Smooth muscle cell (in vitro differentiated cells): ENCODE data around the gene AK8. TPM values are rescaled to one million over a fixed set of nuclear protein-coding genes. Genes with fewer than 3 reads are reported as not detected.

Experiments used
- DNase-seq: peaks from one replicate; lab custom pipeline; 2025; ENCODE audit not compliant: unreplicated experiment; lab: John Stamatoyannopoulos, UW
- H2AFZ ChIP-seq: fragments of 200-600 bp; sonication (generic); 2 replicates; pipeline ENCODE4 v1.6.0; 2016; ENCODE audit warnings: antibody characterized with exemption, low read depth, mild to moderate bottlenecking
- H3F3A ChIP-seq: fragments of 200-600 bp; sonication (generic); 2 replicates; pipeline ENCODE4 v1.6.0; 2017; ENCODE audit warnings: antibody characterized with exemption, low read depth
- H3K27ac ChIP-seq: fragments of 200-600 bp; sonication (generic); 2 replicates; pipeline ENCODE4 v1.5.1; 2016; ENCODE audit warnings: low read depth, mild to moderate bottlenecking
- H3K27me3 ChIP-seq: fragments of 200-600 bp; sonication (generic); 2 replicates; pipeline ENCODE4 v1.6.1; 2016; ENCODE audit warnings: low read depth, mild to moderate bottlenecking
- H3K36me3 ChIP-seq: fragments of 200-600 bp; sonication (generic); 2 replicates; pipeline ENCODE4 v1.5.1; 2016; ENCODE audit warnings: low read depth
- H3K4me1 ChIP-seq: fragments of 200-600 bp; sonication (generic); 2 replicates; pipeline ENCODE4 v1.5.1; 2016; ENCODE audit warnings: low read depth
- H3K4me2 ChIP-seq: fragments of 200-600 bp; sonication (generic); 2 replicates; pipeline ENCODE4 v1.6.0; 2016; ENCODE audit warnings: mild to moderate bottlenecking
- H3K4me3 ChIP-seq: fragments of 200-600 bp; sonication (generic); 2 replicates; pipeline ENCODE4 v1.5.1; 2016; ENCODE audit warnings: mild to moderate bottlenecking
- H3K79me2 ChIP-seq: fragments of 200-600 bp; sonication (generic); 2 replicates; pipeline ENCODE4 v1.6.0; 2016; ENCODE audit warnings: low read depth, mild to moderate bottlenecking
- H3K9ac ChIP-seq: fragments of 200-600 bp; sonication (generic); 2 replicates; pipeline ENCODE4 v1.6.0; 2016; ENCODE audit warnings: low read depth
- H3K9me3 ChIP-seq: fragments of 200-600 bp; sonication (generic); replicated peaks from 2 replicates; pipeline ENCODE4 v1.5.1; 2016; ENCODE audit warnings: low read depth
- H4K20me1 ChIP-seq: fragments of 200-600 bp; sonication (generic); 2 replicates; pipeline ENCODE4 v1.6.0; 2016; ENCODE audit warnings: low read depth
- WGBS: methylation state at CpG from one replicate; pipeline ENCODE4 v1.1.7; 2016; ENCODE audit warnings: low lambda C conversion rate; 5-methylcytosine and 5-hydroxymethylcytosine counted together
- polyA plus RNA-seq: library from polyadenylated mRNA; unstranded; fragments of >200 nt; fragmentation: Nextera tagmentation; extraction: Ambion mirVana; gene quantifications from 2 replicates; pipeline ENCODE4 v1.2.1, GENCODE V29; 2016
- total RNA-seq: library from RNA; depleted of rRNA; stranded (reverse); fragments of >200 nt; gene quantifications from 2 replicates; pipeline ENCODE4 v1.2.3, GENCODE V29; 2014
- TF ChIP-seq, protein P1 (sequence below): fragments of 200-600 bp; sonication (generic); IDR thresholded peaks from 2 replicates; pipeline ENCODE4 v1.5.1; 2017; ENCODE audit warnings: borderline replicate concordance, mild to moderate bottlenecking, antibody characterized with exemption; ENCODE audit not compliant: insufficient read depth, poor library complexity, severe bottlenecking

Gene AK8
- total and polyA plus RNA-seq, 2 experiments from 2014 or later = 0.67 to 1.4 TPM

GRCh38 chr9:132886334-132886725, 8.2 kb upstream of the AK8 start:
- H3K4me2 ChIP-seq = no peak overlapping the region
- no peaks in the 10 kb centered on the region for H3K27me3 ChIP-seq
- DNase-seq = no peak
- TF ChIP-seq, protein P1, sequence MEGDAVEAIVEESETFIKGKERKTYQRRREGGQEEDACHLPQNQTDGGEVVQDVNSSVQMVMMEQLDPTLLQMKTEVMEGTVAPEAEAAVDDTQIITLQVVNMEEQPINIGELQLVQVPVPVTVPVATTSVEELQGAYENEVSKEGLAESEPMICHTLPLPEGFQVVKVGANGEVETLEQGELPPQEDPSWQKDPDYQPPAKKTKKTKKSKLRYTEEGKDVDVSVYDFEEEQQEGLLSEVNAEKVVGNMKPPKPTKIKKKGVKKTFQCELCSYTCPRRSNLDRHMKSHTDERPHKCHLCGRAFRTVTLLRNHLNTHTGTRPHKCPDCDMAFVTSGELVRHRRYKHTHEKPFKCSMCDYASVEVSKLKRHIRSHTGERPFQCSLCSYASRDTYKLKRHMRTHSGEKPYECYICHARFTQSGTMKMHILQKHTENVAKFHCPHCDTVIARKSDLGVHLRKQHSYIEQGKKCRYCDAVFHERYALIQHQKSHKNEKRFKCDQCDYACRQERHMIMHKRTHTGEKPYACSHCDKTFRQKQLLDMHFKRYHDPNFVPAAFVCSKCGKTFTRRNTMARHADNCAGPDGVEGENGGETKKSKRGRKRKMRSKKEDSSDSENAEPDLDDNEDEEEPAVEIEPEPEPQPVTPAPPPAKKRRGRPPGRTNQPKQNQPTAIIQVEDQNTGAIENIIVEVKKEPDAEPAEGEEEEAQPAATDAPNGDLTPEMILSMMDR = no peak
- no peak overlapping the region for H3K4me3 ChIP-seq
- no peak overlapping the region for H3K27ac ChIP-seq
- no peaks in the 10 kb centered on the region for H3K79me2 ChIP-seq
- no peaks in the 10 kb centered on the region for H4K20me1 ChIP-seq
- no peak overlapping the region for H2AFZ ChIP-seq
- 85% methylated on average over 6 of the region's 6 CpGs for WGBS
- no peak overlapping the region for H3K9ac ChIP-seq
- no peaks in the 10 kb centered on the region for H3K4me1 ChIP-seq
- no peaks in the 10 kb centered on the region for H3K36me3 ChIP-seq
- no peaks in the 10 kb centered on the region for H3F3A ChIP-seq
- H3K9me3 ChIP-seq = no peaks in the 10 kb centered on the region

DNA sequence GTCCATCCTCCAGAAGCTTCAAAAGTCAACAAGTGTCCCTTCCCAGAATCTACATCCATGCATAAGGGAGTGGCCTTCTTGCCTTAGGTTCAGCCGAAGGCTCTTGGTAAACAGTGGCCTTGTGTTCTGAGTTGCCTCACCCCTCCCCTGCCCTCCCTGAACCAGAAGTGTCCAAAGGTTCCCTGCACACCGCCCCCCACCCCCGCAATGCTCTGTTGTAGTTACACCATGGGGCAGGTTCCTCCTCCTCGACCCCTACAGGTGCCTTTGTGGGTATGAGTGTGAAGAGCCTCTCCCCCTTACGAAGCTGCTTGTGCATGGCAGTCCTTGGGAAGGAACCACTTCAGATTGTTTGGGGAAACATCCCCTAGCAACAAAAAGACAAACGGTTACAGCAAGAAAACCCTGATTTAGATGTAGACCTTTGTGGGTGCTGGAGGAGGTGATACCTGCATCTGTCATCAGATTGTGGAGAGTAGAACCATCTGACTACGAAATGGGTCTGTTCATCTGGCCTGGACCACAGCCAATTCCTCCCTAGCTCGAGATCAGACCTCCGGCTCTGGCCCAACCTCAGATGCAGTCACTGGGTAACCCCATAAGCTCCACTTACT, 7.7 kb upstream of the AK8 start:
- WGBS = 89% methylated on average over 9 of the region's 9 CpGs
- no peak for DNase-seq

GRCh38 chr9:132883349-132884294, 5.5 kb upstream of the AK8 start:
- no peak for DNase-seq
- no peaks in the 10 kb centered on the region for H3K4me1 ChIP-seq
- no peaks in the 10 kb centered on the region for H4K20me1 ChIP-seq
- no peaks in the 10 kb centered on the region for H3K9me3 ChIP-seq
- H3K4me2 ChIP-seq = no peak overlapping the region
- WGBS = 93% methylated on average over 27 of the region's 27 CpGs
- no peaks in the 10 kb centered on the region for H3K36me3 ChIP-seq
- H3K27me3 ChIP-seq = no peaks in the 10 kb centered on the region
- no peak overlapping the region for H3K27ac ChIP-seq
- H3K4me3 ChIP-seq = no peak overlapping the region
- H3K79me2 ChIP-seq = no peaks in the 10 kb centered on the region
- TF ChIP-seq, protein P1 = no peak
- no peak overlapping the region for H2AFZ ChIP-seq
- no peak overlapping the region for H3K9ac ChIP-seq
- H3F3A ChIP-seq = peaks cover 10% of the 10 kb centered on the region

More for the DNA sequence above, 7.7 kb upstream of the AK8 start:
- H3K79me2 ChIP-seq = no peaks in the 10 kb centered on the region
- H3K9me3 ChIP-seq = no peaks in the 10 kb centered on the region
- H3K9ac ChIP-seq = no peak overlapping the region
- H2AFZ ChIP-seq = no peak overlapping the region
- H3K4me2 ChIP-seq = no peak overlapping the region
- no peak overlapping the region for H3K27ac ChIP-seq
- no peaks in the 10 kb centered on the region for H3K4me1 ChIP-seq
- no peaks in the 10 kb centered on the region for H3K36me3 ChIP-seq
- H3K4me3 ChIP-seq = no peak overlapping the region
- no peaks in the 10 kb centered on the region for H3F3A ChIP-seq
- TF ChIP-seq, protein P1 = no peak
- H3K27me3 ChIP-seq = no peaks in the 10 kb centered on the region
- no peaks in the 10 kb centered on the region for H4K20me1 ChIP-seq
